Measurements from ENCODE around the gene TMEM238L. TPM values are rescaled to one million over a fixed set of nuclear protein-coding genes. Genes with fewer than 3 reads are reported as not detected.

TMEM238L gene
- total RNA-seq, 1 donor from 2014 or later, result not detected

DNA sequence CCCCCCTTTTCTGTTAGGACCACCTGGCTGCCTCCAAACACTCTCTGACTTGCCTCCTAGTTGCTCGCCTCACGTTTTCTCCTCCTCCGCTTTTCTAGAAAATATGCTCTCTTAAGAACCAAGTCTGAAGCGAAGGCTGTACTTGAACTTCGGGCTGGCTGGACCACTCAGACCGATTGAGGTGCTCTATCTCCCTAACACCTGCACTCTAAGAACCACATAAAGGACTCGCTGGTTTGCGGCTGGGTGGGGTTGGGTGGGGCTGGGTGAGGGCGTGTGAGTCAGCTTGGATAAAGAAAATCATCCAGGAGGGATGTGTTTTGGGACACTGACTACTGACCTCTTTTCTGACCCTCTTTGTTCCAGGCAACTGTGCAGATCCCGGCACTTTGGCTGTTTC lies 51.2 kb downstream of the TMEM238L start:
- no peak for DNase-seq (ENCODE audit: low spot score in 2 of 2)
- no peaks in the 10 kb centered on the region for H3K27me3 ChIP-seq

GRCh38 chr17:10751563-10751962 lies 52.3 kb downstream of the TMEM238L start:
- intact Hi-C loops (cut with DNase I), result no loop called here
- DNase-seq (ENCODE audit: low spot score in 2 of 2), result no peak

More for the DNA sequence above, 51.2 kb downstream of the TMEM238L start:
- Histone ChIP-seq H3K4me3 (no peak overlapping the region), H3K36me3 (no peaks in the 10 kb centered on the region), H3K4me1 (no peaks in the 10 kb centered on the region), H3K27ac (no peak overlapping the region), H3K9me3 (no peaks in the 10 kb centered on the region)
- no peak for TF ChIP-seq CTCF (IDR thresholded peaks at IDR 0.05)
- intact Hi-C loops (cut with DNase I), result no loop called here

DNA sequence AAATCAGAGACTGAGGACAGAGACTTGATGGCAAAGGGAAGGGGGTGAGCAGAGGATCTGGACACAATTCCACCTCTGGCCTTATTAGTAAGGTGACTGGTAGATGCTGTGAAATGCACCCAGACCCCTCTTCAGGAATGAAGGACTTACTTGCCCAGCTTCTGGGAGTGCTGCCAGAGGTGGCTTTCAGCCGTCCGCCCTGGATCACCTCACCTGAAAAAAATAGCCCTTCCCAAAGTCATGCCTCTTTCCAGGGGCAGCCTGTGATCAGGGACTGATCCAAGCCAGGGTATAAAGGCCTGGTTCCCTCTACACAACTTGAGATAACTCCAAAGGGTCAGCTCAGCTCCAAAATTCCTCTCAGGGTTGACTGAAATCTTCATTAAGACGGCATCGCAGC lies 53.7 kb downstream of the TMEM238L start:
- H3K36me3 ChIP-seq, result no peaks in the 10 kb centered on the region
- intact Hi-C loops (cut with DNase I), result no loop called here
- no peak for TF ChIP-seq CTCF (IDR thresholded peaks at IDR 0.05)
- no peak overlapping the region for H3K27ac ChIP-seq
- no peak overlapping the region for H3K4me3 ChIP-seq
- H3K9me3 ChIP-seq, result no peaks in the 10 kb centered on the region
- no peak for DNase-seq (ENCODE audit: low spot score in 2 of 2)
- no peaks in the 10 kb centered on the region for H3K27me3 ChIP-seq
- no peaks in the 10 kb centered on the region for H3K4me1 ChIP-seq

More at GRCh38 chr17:10751563-10751962, 52.3 kb downstream of the TMEM238L start:
- Histone ChIP-seq H3K27ac (no peak overlapping the region), H3K36me3 (no peaks in the 10 kb centered on the region), H3K4me1 (no peaks in the 10 kb centered on the region), H3K9me3 (no peaks in the 10 kb centered on the region), H3K27me3 (no peaks in the 10 kb centered on the region), H3K4me3 (no peak overlapping the region)
- no peak for TF ChIP-seq CTCF (IDR thresholded peaks at IDR 0.05)

DNA sequence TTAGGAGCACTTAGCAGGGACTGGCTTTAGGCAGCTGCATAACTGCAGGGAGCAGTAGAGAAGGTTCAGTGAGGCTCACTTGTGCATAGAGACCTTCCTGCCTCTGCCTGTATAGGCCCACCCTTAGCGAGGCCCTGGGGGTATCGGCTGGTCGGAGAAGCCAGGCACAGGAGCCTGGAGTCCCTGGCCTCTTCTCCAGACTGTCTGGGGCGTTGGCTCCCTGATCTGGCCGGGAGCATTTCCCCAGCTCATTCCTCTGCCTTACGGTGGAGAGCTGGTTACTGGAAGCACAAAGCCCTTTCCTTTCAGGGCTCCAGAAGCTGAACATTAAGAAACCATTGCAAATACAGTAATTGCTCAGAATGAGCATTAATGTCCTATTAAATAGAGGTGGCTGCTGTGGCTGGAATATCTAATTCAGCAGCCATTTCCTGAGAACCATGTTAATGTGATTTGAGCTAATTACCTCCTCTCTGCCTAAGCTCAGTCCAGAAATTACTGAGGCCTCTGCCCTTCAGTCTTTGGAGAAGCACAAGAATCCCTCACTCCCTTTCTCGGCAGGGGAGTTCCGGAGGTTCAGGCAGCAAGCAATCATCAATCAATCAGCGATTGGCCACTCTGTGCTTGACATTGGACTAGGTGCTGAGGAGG lies 55.2 kb downstream of the TMEM238L start:
- intact Hi-C loops (cut with DNase I), result no loop called here
- DNase-seq (ENCODE audit: low spot score in 2 of 2), result no peak
- Histone ChIP-seq H3K27ac (no peak overlapping the region), H3K4me1 (no peaks in the 10 kb centered on the region), H3K4me3 (no peak overlapping the region), H3K9me3 (no peaks in the 10 kb centered on the region), H3K27me3 (no peaks in the 10 kb centered on the region), H3K36me3 (no peaks in the 10 kb centered on the region)
- no peak for TF ChIP-seq CTCF (IDR thresholded peaks at IDR 0.05)

GRCh38 chr17:10745231-10745630 lies 58.7 kb downstream of the TMEM238L start:
- Histone ChIP-seq H3K4me3 (no peak overlapping the region), H3K4me1 (no peaks in the 10 kb centered on the region), H3K9me3 (no peaks in the 10 kb centered on the region), H3K27me3 (no peaks in the 10 kb centered on the region), H3K36me3 (no peaks in the 10 kb centered on the region), H3K27ac (no peak overlapping the region)
- intact Hi-C loops (cut with DNase I), result no loop called here
- DNase-seq (ENCODE audit: low spot score in 2 of 2), result no peak
- no peak for TF ChIP-seq CTCF (IDR thresholded peaks at IDR 0.05)

Other genes with a start within 250 kb of the TMEM238L start
- gene MYH3, start 146.8 kb downstream of the TMEM238L start, total RNA-seq, result 0.32 TPM
- gene SCO1, start 106.6 kb downstream of the TMEM238L start, total RNA-seq, result 173 TPM
- not detected for gene ADPRM, start 106.5 kb downstream of the TMEM238L start, total RNA-seq
- gene TMEM220, start 74.1 kb downstream of the TMEM238L start, total RNA-seq, result 0.53 TPM
- not detected for gene PIRT, start 34.0 kb upstream of the TMEM238L start, total RNA-seq

All from ascending aorta (tissue), 2 donors.